C4-2B (cell line): ENCODE data around the gene ADPRS.

ENCODE experiments used
- CTCF ChIP-seq: fragments of 450-650 bp; conservative IDR thresholded peaks from 2 replicates; pipeline ENCODE4 v1.5.1; 2017; ENCODE audit warnings: mild to moderate bottlenecking
- ZFX ChIP-seq: fragments of 450-650 bp; IDR thresholded peaks from 2 replicates; pipeline ENCODE4 v1.6.1; 2017

- no peak for TF ChIP-seq CTCF
- TF ChIP-seq ZFX = no peak
Observed at GRCh38 chr1:36126797-36127500, 38.3 kb downstream of the ADPRS start.
